Ishikawa (cell line): ENCODE results near the gene DGKI.
A peak's percentile ranks its signal among the peaks of the same experiment; 100 is the strongest.

ENCODE experiments used
- CEBPB ChIP-seq: IDR thresholded peaks from 2 replicates; pipeline ENCODE4 v1.6.1; 2012
- CREB1 ChIP-seq: IDR thresholded peaks from 2 replicates; pipeline ENCODE4 v1.6.1; 2012; ENCODE audit warnings: low read depth
- EGR1 ChIP-seq: IDR thresholded peaks from 2 replicates; pipeline ENCODE4 v1.6.1; 2012
- EP300 ChIP-seq: IDR thresholded peaks from 2 replicates; pipeline ENCODE4 v1.6.1; 2012; ENCODE audit warnings: borderline replicate concordance
- FOXM1 ChIP-seq: IDR thresholded peaks from 2 replicates; pipeline ENCODE4 v1.6.1; 2012; ENCODE audit warnings: low read depth, borderline replicate concordance
- NFIC ChIP-seq: IDR thresholded peaks from 2 replicates; pipeline ENCODE4 v1.6.1; 2012
- RAD21 ChIP-seq: IDR thresholded peaks from 2 replicates; pipeline ENCODE4 v1.6.1; 2012; ENCODE audit warnings: low read depth
- TAF1 ChIP-seq: IDR thresholded peaks from 2 replicates; pipeline ENCODE4 v1.6.1; 2012; ENCODE audit warnings: low read depth, mild to moderate bottlenecking
- TCF12 ChIP-seq: IDR thresholded peaks from 2 replicates; pipeline ENCODE4 v1.6.1; 2012; ENCODE audit warnings: low read depth
- TEAD4 ChIP-seq: IDR thresholded peaks from 2 replicates; pipeline ENCODE4 v1.6.1; 2012
- YY1 ChIP-seq: IDR thresholded peaks from 2 replicates; pipeline ENCODE4 v1.6.1; 2012; ENCODE audit warnings: low read depth
- ZBTB7A ChIP-seq: IDR thresholded peaks from 2 replicates; pipeline ENCODE4 v1.6.1; 2012; ENCODE audit warnings: low read depth
- TF ChIP-seq, protein P1 (sequence below): IDR thresholded peaks from 2 replicates; pipeline ENCODE4 v1.6.1; 2012
- TF ChIP-seq, protein P2 (sequence below): IDR thresholded peaks from 2 replicates; pipeline ENCODE4 v1.6.1; 2012; ENCODE audit warnings: low read depth, mild to moderate bottlenecking
- TF ChIP-seq, protein P3 (sequence below): IDR thresholded peaks from 2 replicates; pipeline ENCODE4 v1.6.1; 2012

The DGKI gene

DNA sequence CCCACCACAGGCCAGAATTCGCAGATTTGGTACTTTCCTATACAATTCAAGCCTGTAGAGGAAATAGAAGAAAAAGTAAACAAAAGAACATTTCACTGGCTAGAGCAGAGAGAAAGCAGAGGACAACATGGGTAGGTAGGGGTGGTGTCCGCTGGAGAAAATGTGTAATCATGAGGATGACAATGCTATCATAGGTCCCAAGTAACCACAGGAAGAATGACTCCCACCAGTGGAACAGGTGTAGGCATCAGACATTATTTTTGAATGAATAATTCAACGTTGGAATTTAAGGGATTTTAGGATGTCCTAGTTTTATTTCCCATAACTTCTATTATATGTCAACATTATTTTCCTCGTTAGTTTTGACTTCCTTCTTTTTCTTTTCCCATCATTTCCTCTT is 248.9 kb downstream of the DGKI start:
- no peak for TF ChIP-seq CREB1
- no peak for TF ChIP-seq NFIC
- TF ChIP-seq TAF1: no peak
- TF ChIP-seq RAD21: no peak
- TF ChIP-seq FOXM1: no peak
- TF ChIP-seq ZBTB7A: no peak
- TF ChIP-seq TCF12: no peak
- TF ChIP-seq EP300: no peak
- TF ChIP-seq, protein P1, sequence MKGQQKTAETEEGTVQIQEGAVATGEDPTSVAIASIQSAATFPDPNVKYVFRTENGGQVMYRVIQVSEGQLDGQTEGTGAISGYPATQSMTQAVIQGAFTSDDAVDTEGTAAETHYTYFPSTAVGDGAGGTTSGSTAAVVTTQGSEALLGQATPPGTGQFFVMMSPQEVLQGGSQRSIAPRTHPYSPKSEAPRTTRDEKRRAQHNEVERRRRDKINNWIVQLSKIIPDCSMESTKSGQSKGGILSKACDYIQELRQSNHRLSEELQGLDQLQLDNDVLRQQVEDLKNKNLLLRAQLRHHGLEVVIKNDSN: no peak
- no peak for TF ChIP-seq EGR1
- TF ChIP-seq, protein P2, sequence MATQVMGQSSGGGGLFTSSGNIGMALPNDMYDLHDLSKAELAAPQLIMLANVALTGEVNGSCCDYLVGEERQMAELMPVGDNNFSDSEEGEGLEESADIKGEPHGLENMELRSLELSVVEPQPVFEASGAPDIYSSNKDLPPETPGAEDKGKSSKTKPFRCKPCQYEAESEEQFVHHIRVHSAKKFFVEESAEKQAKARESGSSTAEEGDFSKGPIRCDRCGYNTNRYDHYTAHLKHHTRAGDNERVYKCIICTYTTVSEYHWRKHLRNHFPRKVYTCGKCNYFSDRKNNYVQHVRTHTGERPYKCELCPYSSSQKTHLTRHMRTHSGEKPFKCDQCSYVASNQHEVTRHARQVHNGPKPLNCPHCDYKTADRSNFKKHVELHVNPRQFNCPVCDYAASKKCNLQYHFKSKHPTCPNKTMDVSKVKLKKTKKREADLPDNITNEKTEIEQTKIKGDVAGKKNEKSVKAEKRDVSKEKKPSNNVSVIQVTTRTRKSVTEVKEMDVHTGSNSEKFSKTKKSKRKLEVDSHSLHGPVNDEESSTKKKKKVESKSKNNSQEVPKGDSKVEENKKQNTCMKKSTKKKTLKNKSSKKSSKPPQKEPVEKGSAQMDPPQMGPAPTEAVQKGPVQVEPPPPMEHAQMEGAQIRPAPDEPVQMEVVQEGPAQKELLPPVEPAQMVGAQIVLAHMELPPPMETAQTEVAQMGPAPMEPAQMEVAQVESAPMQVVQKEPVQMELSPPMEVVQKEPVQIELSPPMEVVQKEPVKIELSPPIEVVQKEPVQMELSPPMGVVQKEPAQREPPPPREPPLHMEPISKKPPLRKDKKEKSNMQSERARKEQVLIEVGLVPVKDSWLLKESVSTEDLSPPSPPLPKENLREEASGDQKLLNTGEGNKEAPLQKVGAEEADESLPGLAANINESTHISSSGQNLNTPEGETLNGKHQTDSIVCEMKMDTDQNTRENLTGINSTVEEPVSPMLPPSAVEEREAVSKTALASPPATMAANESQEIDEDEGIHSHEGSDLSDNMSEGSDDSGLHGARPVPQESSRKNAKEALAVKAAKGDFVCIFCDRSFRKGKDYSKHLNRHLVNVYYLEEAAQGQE: no peak
- TF ChIP-seq, protein P3, sequence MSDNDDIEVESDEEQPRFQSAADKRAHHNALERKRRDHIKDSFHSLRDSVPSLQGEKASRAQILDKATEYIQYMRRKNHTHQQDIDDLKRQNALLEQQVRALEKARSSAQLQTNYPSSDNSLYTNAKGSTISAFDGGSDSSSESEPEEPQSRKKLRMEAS: no peak
- no peak for TF ChIP-seq TEAD4
- TF ChIP-seq YY1: no peak
- TF ChIP-seq CEBPB: no peak

DNA sequence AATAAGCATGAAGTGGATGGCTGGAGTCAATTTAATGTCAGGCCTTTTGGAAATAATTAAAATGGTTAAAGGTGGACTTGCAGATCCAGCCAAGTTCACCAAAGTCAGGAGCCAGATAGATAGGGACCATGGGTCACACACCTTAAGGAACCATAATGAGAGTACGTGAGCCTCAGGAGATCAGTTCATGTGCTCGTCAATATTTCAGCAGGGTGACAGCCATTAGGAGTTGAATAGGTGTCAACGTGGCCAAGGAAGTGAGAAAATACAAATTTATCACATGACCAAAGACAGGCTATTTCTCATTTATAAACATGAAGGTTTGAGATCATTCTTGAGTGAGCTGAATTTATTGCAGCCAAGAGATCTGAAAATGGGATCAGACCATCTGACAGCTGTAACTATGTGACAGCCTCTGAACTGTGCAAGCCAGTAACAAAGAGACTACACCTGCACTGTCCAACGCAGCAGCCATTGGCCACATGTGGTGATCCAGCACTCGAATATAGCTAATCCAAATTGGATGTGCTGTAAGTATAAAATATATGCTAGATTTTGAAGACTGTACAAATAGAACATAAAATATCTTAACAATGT is 253.6 kb downstream of the DGKI start:
- TF ChIP-seq FOXM1 (no peak), TAF1 (no peak), TCF12 (no peak), CEBPB (no peak), NFIC (no peak), EGR1 (no peak), YY1 (no peak), CREB1 (no peak), EP300 (no peak)
- TF ChIP-seq, protein P3: no peak
- TF ChIP-seq, protein P2: no peak
- TF ChIP-seq, protein P1: no peak

DNA sequence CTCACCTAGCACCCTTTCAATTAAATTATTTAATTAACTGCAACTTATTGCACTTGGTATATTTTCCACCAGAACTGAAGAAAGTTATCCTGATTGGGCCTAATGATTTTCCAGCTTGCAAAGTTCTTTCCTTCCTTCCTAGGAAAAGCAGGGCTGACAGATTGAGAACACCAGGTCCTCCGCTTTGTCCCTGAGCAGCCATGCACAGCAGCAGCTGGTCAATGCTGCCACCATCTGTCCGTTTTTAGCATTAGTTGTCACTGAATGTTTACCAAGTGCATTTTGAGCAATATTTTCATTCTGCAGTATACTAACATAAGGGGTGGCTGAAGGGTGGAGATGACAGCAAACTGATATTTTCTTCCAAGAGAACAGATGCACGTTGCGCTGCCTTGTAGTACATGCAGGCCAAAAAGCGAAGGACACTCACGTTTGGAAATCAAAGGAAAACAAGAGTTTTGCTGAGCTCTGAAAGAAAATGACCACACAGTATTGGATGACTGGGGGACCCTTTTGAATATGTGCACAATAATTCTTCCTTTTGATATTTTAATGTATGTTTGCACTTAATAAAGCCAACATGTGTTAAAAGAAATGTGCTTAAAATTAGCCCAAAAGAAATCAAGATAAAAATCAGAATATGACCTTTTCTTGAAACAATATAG is 254.4 kb downstream of the DGKI start:
- TF ChIP-seq NFIC (no peak), CREB1 (no peak), TEAD4 (no peak), TAF1 (no peak), YY1 (0 out of 2 replicates have a peak, but pooled peaks have one; percentile 38), RAD21 (peak; percentile 87), TCF12 (no peak), EP300 (no peak), CEBPB (no peak), FOXM1 (no peak)
- TF ChIP-seq, protein P3: no peak
- TF ChIP-seq, protein P1: no peak

DNA sequence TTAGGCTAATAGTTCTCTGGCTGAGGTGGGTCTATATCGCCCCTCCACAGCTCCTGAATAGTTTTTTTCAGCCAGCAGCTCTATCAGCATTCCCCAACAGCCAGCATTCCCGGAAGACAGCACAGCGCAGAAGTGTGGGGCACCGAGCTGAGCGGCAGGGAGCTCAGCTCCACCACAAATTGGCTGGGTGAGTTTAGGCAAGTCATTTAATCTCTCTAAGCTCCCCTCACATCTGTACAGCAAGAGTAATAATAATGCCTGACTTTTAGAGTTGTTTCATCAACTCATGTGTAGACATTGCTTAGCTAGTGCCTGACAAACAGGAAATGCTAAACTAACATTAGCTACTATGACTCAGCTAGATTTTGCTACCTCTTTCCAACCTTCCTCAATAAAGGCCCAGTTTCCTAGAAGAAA is 255.3 kb downstream of the DGKI start:
- no peak for TF ChIP-seq RAD21
- TF ChIP-seq, protein P1: no peak
- no peak for TF ChIP-seq CEBPB
- TF ChIP-seq YY1: no peak
- TF ChIP-seq, protein P2: no peak
- no peak for TF ChIP-seq EGR1
- no peak for TF ChIP-seq CREB1
- no peak for TF ChIP-seq NFIC
